NCI-H748 (cell line): ENCODE data around the gene COL13A1.

Experiments
- DNase-seq: peaks from one replicate; lab custom pipeline; 2025; ENCODE audit not compliant: unreplicated experiment; lab: John Stamatoyannopoulos, UW

Gene COL13A1

DNA sequence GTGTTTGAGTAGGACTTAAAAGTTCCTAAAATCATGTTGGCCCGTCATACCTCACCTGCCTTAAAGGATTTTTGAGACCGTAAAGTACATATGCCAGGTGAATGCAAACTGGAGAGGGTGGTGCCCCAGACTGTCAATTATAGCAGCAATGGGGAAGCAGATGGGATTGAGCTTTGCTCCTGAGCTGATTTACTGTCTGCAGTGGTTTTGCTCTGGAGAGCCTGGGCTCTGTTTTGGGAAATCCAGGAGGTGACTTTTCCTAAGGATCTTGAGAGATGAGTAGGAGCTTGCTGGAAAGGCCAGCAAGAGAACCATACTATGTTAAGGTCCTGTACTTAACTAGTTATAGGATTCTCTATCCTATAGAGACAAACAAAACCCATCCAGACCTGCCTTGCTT, 43.0 kb downstream of the COL13A1 start:
- DNase-seq = no peak

DNA sequence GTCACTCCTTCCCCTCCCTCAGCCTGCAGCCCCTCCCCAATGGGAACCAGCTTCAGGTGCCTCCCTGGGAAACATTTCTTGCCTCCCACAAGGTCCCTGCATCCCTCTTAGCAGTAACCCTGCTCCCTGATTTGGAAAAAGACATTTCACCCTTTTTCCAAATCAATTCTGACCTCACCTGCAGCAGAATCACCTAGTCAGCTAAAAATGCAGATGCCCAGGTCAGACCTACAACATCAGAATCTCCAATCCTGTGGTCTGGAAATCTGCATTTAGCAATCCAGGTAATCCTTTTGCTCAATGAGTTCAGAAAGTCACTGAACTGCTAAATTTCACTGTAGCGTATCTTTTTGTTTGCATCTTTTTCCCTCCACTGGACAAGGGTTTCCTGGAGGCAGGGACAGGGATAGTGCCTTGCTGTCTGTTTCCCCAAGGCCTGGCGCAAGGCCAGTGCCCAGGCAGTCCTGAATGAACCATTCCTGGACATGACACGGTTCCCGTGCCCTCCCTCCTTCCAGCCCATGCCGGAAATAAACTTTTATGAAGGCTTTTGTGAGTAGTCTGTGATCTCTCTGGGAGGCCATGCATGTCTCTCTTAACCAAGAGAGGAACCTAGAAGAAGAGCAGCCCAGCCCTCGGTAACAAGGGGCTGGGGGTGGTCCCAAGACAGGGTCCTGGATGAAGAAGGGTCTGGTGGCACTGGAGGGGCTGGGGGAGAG, 44.0 kb downstream of the COL13A1 start:
- DNase-seq = no peak

DNA sequence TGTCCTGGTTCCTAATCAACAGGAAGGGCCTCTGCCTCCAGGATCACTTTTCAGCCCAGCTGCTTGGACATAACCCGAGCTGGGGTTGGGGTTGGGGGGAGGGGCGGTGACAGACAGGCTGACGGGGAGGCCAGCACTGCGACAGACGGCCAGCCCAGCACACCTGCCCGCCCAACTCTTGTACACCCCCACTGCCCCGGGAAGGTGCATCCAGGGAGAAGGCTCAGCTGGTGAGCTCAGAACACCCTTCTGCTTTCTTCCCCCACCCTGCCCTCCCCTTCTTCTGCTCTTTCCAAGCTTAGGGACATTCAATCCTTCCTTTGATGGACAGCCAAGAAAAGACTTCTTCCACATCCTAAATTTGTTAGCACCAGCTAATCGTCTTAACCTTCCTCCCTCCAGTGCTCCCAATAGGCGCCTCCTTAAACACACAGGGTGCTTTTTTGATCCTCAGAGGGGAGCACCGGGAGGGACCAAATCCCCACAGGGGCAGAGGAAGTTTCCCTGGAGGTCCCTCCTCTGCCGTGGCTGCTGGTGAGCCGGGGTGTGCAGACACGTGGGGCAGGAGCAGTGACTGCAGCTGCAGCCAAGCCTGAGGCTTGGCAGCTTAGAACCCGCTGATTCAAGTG, 44.7 kb downstream of the COL13A1 start:
- no peak for DNase-seq

DNA sequence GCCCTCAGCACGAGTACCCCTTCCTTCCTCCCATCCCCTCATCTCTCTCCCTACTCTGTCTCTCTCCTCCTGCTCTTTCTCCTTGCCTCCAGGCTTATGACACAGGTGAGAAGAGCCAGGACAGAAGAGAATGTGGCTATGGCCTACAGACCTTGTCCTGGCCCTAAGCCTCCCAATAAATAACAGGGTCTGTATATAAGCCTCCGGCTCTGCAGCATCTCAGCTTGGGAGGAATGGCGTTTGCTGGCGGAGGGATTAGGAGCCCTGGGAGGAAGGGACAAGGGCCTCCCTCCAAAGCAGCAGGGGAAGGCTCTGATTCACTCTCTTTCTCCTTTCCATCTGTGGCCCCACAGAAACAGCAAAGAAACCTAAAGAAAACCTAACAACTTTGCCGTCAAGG, 45.8 kb downstream of the COL13A1 start:
- no peak for DNase-seq

- DNase-seq = no peak
Observed at GRCh38 chr10:69847883-69848282, 46.2 kb downstream of the COL13A1 start.

- no peak for DNase-seq
Observed at GRCh38 chr10:69848454-69848853, 46.7 kb downstream of the COL13A1 start.

DNA sequence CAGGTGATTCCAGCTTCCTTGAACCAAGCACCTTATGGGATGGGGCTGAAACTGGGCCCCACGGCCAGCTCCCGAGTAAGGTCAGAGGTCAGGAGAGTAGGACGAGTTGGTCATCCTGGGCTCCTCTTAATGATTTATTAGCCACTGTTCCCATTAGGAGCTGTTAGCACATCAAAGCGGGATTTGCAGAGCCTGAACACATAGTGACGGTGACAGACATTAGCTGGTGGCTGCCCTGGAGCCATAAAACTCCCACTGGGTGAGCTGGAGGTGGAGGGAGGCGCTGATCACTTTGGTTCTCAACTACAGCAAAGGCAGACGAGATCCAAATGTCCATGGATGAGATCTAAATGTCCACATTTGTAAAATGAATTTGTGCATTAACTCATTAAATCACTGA, 48.1 kb downstream of the COL13A1 start:
- no peak for DNase-seq

DNA sequence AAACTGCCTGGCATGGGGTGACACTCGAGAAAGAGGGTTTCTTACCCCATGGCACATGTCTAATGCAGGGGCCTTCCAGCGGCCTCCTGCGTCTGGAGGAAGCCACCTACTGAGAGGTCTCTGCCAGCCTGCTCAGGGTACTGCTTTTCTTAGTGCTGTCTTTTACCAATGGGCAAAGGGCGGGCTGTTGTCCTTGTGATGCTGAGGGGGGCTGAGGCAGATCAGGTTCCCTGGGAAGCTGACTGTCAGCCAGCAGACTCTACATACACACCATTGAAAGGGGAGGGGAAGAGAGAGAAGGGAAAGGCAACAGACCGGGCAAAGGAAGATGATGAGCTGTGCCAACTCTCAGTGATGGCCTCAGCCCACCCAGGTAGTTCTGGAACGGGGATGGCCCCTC, 48.7 kb downstream of the COL13A1 start:
- DNase-seq = no peak

GRCh38 chr10:69851306-69851705, 49.6 kb downstream of the COL13A1 start:
- no peak for DNase-seq

DNA sequence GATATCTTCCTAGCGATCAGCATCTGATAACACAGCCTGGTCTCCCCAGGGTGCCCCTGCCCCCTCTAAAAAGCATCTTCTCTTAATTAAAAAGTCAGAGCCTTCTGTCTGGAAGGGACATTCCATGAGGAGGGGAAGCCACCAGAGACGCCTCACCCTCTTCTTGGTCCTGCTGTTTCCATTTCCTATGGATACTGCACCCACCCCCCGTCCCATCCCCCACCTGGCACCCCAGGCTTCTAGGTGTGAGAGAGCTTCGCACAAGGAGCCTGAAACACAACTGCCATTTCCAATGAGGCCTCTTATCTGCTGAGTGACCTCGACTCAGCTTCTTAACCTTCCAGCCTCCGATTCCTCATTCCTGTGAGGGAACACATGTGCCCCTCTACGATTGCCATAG, 51.4 kb downstream of the COL13A1 start:
- DNase-seq = no peak

- no peak for DNase-seq
Observed at GRCh38 chr10:69854511-69855345, 53.0 kb downstream of the COL13A1 start.

GRCh38 chr10:69855346-69856111, 53.8 kb downstream of the COL13A1 start:
- DNase-seq = no peak

DNA sequence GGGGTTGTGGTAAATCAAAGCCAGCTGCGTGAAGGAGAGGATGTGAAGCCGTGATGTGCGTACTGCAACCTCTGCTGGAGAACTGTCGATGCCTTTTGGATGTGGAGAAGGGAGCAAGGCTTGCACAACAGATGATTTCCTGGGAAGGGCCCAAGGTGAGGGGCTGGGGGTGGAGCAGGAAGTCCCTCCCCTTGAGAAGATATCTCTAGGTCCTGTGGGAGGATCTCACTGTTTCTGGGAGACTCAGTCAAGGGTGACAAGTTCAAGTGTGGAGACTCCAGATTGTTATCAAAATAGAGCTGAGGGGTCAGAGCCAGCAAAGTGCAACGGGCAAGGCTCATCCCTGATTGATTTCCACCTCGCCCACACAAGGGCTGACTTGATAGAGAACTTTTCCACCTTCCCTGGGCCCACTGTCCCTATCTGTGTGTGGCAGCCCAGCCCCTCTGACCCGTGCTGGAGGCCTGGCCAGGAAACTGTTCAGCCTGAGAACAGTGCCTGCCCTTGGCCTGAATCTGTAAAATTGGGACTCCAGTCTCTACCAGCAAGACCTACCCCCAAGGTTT, 55.0 kb downstream of the COL13A1 start:
- no peak for DNase-seq

GRCh38 chr10:69858201-69858600, 56.5 kb downstream of the COL13A1 start:
- DNase-seq = no peak

DNA sequence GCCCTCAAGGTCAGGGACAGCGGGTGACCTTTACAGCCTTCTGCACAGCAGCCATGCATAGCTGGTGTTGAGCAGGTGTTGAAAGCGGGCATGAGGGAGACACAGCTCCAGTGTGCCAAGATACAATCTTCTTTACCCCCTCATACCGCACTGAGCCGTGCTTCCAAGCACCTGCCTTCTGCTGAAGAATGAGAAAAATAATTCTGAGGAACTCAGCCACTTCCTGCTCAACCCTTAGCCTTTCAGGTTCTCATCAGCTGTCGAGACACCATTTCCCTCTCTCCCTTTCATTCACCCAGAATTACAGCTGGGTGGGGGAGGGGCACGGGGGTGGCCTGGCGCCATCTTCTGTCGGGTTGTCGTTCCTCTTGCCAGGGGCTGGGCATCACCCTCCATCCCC, 58.6 kb downstream of the COL13A1 start:
- no peak for DNase-seq

GRCh38 chr10:69861251-69862240, 59.8 kb downstream of the COL13A1 start:
- peak; percentile 5 for DNase-seq

DNA sequence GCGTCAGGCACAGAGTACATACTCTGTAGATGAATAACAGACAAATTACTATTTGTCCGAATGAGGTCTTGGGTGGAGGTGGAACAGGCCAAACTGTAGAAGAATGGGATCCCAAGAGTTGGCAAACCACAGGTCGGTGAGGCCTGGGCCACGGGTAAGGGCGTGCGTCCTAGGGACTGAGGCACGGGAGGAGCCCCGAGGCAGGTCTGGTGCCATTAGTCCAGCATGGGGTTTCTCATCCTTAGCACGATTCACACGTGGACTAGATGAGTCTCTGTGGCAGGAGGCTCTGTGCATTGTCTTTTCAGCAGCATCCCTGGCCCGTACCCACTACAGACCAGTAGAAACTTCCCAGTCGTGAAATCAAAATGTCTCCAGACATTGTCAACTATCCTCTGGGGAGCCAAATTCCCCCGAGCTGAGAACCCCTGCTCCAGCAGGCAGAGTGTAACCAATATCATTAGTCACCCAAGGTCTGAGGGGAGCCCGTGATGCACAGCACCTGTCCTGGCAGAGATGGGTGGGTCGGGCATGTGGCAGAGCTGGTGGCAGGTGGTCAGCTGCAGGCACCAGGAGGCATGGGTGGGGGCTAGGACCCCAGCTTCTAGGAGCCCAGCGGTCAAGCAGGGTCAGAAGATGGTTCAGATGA, 61.3 kb downstream of the COL13A1 start:
- DNase-seq = no peak

- no peak for DNase-seq
Observed at GRCh38 chr10:69863580-69863979, 61.9 kb downstream of the COL13A1 start.

GRCh38 chr10:69864321-69864720, 62.6 kb downstream of the COL13A1 start:
- no peak for DNase-seq
